ENCODE results near the gene CLCN5. TPM values are rescaled to one million over a fixed set of nuclear protein-coding genes. Genes with fewer than 3 reads are reported as not detected.

CLCN5 gene
- total and polyA plus RNA-seq, 2 of the 13 experiments (the other 11 are each of a cell fraction or from before 2014, with no cell fraction given), result 7.8 to 27.3 TPM

DNA sequence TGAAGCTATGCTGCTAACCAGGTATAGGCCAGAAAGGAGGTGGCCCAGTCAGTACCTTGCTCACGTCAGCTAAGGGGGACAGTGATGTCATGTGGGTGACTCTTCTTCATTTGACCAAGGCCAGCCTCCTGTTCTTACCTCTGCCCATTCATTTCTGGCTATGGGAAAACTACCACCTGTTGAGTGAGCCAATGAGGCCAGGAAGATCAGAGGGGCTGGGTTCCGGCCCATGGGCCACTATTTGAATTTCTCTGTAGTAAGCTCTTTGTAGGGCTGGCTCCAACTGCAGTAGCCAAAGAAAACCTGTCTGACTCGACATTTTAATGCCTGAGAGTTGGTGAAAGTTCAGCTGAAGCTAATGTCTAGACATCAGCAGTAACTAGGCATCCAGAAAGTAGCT is 175.8 kb downstream of the CLCN5 start:
- no peaks in the 10 kb centered on the region for H3K9me3 ChIP-seq (ENCODE audit: low read length)
- no peak overlapping the region for H3K27ac ChIP-seq (ENCODE audit: extremely low read length, insufficient read depth, low read length)
- 76% methylated on average over 2 of the region's 3 CpGs for WGBS (ENCODE audit: low lambda C conversion rate)
- no peak overlapping the region for H2AFZ ChIP-seq (ENCODE audit: low read length)
- H3K9ac ChIP-seq (ENCODE audit: insufficient read depth, low read depth, low read length), result no peak overlapping the region
- ChIA-PET POLR2A (no interaction called here), CTCF (ENCODE audit: low intra/inter-chr PET ratio, low total read pairs) (no interaction called here)
- no peaks in the 10 kb centered on the region for H4K20me1 ChIP-seq (ENCODE audit: insufficient read depth, low read length)
- ATAC-seq, result no peak
- DNase-seq (ENCODE audit: low spot score), result no peak
- no peaks in the 10 kb centered on the region for H3K79me2 ChIP-seq (ENCODE audit: insufficient read depth, low read length)
- H3K27me3 ChIP-seq (ENCODE audit: control insufficient read depth in 1 of 2, insufficient read depth in 2 of 2, low read length in 2 of 2), result no peaks in the 10 kb centered on the region
- intact Hi-C loops (cut with micrococcal nuclease; ENCODE audit: unreplicated experiment), result loop anchor here (1.0 kb wide), 1 partner anchor 102 kb away; no protein-coding TSS in a partner anchor
- in situ Hi-C loops (cut with HindIII; ENCODE audit: extremely low pct_ligation_motif_present, low pct_unique_long_range_greater_than_20kb), result no loop called here
- no peak for FAIRE-seq
- H3K4me2 ChIP-seq (ENCODE audit: low read depth, low read length), result no peak overlapping the region
- H3K36me3 ChIP-seq (replicated peaks in 1 of 2; ENCODE audit: control insufficient read depth in 1 of 2, insufficient read depth in 2 of 2, low read length in 2 of 2), result no peaks in the 10 kb centered on the region
- BruUV-seq (replicated peaks), result no TSS peak
- H3K4me3 ChIP-seq (replicated peaks in 1 of 3; ENCODE audit: insufficient read depth in 1 of 3, low read depth in 2 of 3, low read length in 3 of 3), result no peak overlapping the region
- peaks cover 13% of the 10 kb centered on the region for H3K4me1 ChIP-seq (ENCODE audit: insufficient read depth, low read length)
- TF ChIP-seq, protein P1, sequence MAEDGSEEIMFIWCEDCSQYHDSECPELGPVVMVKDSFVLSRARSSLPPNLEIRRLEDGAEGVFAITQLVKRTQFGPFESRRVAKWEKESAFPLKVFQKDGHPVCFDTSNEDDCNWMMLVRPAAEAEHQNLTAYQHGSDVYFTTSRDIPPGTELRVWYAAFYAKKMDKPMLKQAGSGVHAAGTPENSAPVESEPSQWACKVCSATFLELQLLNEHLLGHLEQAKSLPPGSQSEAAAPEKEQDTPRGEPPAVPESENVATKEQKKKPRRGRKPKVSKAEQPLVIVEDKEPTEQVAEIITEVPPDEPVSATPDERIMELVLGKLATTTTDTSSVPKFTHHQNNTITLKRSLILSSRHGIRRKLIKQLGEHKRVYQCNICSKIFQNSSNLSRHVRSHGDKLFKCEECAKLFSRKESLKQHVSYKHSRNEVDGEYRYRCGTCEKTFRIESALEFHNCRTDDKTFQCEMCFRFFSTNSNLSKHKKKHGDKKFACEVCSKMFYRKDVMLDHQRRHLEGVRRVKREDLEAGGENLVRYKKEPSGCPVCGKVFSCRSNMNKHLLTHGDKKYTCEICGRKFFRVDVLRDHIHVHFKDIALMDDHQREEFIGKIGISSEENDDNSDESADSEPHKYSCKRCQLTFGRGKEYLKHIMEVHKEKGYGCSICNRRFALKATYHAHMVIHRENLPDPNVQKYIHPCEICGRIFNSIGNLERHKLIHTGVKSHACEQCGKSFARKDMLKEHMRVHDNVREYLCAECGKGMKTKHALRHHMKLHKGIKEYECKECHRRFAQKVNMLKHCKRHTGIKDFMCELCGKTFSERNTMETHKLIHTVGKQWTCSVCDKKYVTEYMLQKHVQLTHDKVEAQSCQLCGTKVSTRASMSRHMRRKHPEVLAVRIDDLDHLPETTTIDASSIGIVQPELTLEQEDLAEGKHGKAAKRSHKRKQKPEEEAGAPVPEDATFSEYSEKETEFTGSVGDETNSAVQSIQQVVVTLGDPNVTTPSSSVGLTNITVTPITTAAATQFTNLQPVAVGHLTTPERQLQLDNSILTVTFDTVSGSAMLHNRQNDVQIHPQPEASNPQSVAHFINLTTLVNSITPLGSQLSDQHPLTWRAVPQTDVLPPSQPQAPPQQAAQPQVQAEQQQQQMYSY (CRISPR knock-in tag; IDR thresholded peaks at IDR 0.05), result no peak
- TF ChIP-seq YEATS4 (CRISPR knock-in tag; IDR thresholded peaks at IDR 0.05; ENCODE audit: borderline replicate concordance), result no peak
- no peak for TF ChIP-seq FOXK2 (IDR thresholded peaks at IDR 0.05)
- TF ChIP-seq ZNF589 (CRISPR knock-in tag; conservative IDR thresholded peaks at IDR 0.05), result no peak
- TF ChIP-seq, protein P2, sequence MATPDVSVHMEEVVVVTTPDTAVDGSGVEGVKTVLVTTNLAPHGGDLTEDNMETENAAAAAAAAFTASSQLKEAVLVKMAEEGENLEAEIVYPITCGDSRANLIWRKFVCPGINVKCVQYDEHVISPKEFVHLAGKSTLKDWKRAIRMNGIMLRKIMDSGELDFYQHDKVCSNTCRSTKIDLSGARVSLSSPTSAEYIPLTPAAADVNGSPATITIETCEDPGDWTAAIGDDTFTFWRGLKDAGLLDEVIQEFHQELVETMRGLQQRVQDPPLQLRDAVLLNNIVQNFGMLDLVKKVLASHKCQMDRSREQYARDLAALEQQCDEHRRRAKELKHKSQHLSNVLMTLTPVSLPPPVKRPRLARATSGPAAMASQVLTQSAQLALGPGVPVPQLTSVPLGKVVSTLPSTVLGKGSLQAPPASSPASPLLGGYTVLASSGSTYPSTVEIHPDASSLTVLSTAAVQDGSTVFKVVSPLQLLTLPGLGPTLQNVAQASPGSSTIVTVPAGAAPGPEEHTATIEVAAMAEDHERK (CRISPR knock-in tag; IDR thresholded peaks at IDR 0.05; ENCODE audit: low read depth), result no peak
- no peak for TF ChIP-seq TBL1XR1 (IDR thresholded peaks at IDR 0.05; ENCODE audit: borderline replicate concordance, low read length, partially characterized antibody)
- TF ChIP-seq ZNF24 (IDR thresholded peaks at IDR 0.05), result no peak
- no peak for TF ChIP-seq ZKSCAN1 (IDR thresholded peaks at IDR 0.05; ENCODE audit: low read length)
- TF ChIP-seq, protein P3, sequence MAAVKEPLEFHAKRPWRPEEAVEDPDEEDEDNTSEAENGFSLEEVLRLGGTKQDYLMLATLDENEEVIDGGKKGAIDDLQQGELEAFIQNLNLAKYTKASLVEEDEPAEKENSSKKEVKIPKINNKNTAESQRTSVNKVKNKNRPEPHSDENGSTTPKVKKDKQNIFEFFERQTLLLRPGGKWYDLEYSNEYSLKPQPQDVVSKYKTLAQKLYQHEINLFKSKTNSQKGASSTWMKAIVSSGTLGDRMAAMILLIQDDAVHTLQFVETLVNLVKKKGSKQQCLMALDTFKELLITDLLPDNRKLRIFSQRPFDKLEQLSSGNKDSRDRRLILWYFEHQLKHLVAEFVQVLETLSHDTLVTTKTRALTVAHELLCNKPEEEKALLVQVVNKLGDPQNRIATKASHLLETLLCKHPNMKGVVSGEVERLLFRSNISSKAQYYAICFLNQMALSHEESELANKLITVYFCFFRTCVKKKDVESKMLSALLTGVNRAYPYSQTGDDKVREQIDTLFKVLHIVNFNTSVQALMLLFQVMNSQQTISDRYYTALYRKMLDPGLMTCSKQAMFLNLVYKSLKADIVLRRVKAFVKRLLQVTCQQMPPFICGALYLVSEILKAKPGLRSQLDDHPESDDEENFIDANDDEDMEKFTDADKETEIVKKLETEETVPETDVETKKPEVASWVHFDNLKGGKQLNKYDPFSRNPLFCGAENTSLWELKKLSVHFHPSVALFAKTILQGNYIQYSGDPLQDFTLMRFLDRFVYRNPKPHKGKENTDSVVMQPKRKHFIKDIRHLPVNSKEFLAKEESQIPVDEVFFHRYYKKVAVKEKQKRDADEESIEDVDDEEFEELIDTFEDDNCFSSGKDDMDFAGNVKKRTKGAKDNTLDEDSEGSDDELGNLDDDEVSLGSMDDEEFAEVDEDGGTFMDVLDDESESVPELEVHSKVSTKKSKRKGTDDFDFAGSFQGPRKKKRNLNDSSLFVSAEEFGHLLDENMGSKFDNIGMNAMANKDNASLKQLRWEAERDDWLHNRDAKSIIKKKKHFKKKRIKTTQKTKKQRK (IDR thresholded peaks at IDR 0.05; ENCODE audit: low read length), result no peak
- TF ChIP-seq, protein P4, sequence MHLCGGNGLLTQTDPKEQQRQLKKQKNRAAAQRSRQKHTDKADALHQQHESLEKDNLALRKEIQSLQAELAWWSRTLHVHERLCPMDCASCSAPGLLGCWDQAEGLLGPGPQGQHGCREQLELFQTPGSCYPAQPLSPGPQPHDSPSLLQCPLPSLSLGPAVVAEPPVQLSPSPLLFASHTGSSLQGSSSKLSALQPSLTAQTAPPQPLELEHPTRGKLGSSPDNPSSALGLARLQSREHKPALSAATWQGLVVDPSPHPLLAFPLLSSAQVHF (CRISPR knock-in tag; IDR thresholded peaks at IDR 0.05), result no peak
- TF ChIP-seq ZNF678 (CRISPR knock-in tag; IDR thresholded peaks at IDR 0.05), result no peak
- TF ChIP-seq ZNF747 (CRISPR knock-in tag; IDR thresholded peaks at IDR 0.05; ENCODE audit: borderline replicate concordance), result no peak
- no peak for TF ChIP-seq ZNF790 (CRISPR knock-in tag; IDR thresholded peaks at IDR 0.05; ENCODE audit: borderline replicate concordance)
- TF ChIP-seq ZNF598 (CRISPR knock-in tag; IDR thresholded peaks at IDR 0.05; ENCODE audit: borderline replicate concordance), result no peak
